H9 (cell line): ENCODE results near the gene ADARB2. TPM values are rescaled to one million over a fixed set of nuclear protein-coding genes. Genes with fewer than 3 reads are reported as not detected.

Experiments
- DNase-seq: peaks from one replicate; pipeline ENCODE4 v3.0.0-alpha.2; 2017
- H2AFZ ChIP-seq: one replicate; pipeline ENCODE4 v1.6.1; 2013; ENCODE audit warnings: mild to moderate bottlenecking, low read length, control low read depth, moderate library complexity
- H2AK5ac ChIP-seq: 2 replicates; pipeline ENCODE4 v1.6.1; 2013; ENCODE audit warnings: low read length, control low read depth, mixed read lengths; ENCODE audit not compliant: insufficient read length
- H2BK120ac ChIP-seq: one replicate; pipeline ENCODE4 v1.6.1; 2013; ENCODE audit warnings: low read depth, mild to moderate bottlenecking, low read length, control low read depth, inconsistent platforms; ENCODE audit not compliant: poor library complexity, severe bottlenecking
- H2BK12ac ChIP-seq: 2 replicates; pipeline ENCODE4 v1.6.1; 2013; ENCODE audit warnings: low read length, control low read depth, mixed read lengths, low read depth; ENCODE audit not compliant: insufficient read length
- H2BK15ac ChIP-seq: 2 replicates; pipeline ENCODE4 v1.6.1; 2013; ENCODE audit warnings: low read depth, low read length, control low read depth
- H2BK20ac ChIP-seq: one replicate; pipeline ENCODE4 v1.6.1; 2013; ENCODE audit warnings: low read depth, mild to moderate bottlenecking, low read length, control low read depth, inconsistent platforms; ENCODE audit not compliant: poor library complexity, severe bottlenecking
- H2BK5ac ChIP-seq: 2 replicates; pipeline ENCODE4 v1.6.1; 2013; ENCODE audit warnings: low read length, control low read depth, mixed read lengths; ENCODE audit not compliant: insufficient read length
- H3K14ac ChIP-seq: 2 replicates; pipeline ENCODE4 v1.6.1; 2013; ENCODE audit warnings: low read length, control low read depth; ENCODE audit not compliant: insufficient read depth
- H3K18ac ChIP-seq: 2 replicates; pipeline ENCODE4 v1.6.1; 2013; ENCODE audit warnings: low read depth, mild to moderate bottlenecking, mixed read lengths, low read length, control low read depth; ENCODE audit not compliant: insufficient read length
- H3K23ac ChIP-seq: 2 replicates; pipeline ENCODE4 v1.6.1; 2013; ENCODE audit warnings: low read length, control low read depth, mixed read lengths, low read depth; ENCODE audit not compliant: insufficient read length
- H3K23me2 ChIP-seq: 2 replicates; pipeline ENCODE4 v1.6.1; 2013; ENCODE audit warnings: low read depth, mild to moderate bottlenecking, mixed read lengths, low read length, control low read depth; ENCODE audit not compliant: insufficient read length, poor library complexity, severe bottlenecking
- H3K27ac ChIP-seq: 2 replicates; pipeline ENCODE4 v1.5.1; 2013; ENCODE audit warnings: low read length, control low read depth, mixed read lengths, low read depth; ENCODE audit not compliant: insufficient read length
- H3K27me3 ChIP-seq: 2 replicates; pipeline ENCODE4 v1.6.1; 2013; ENCODE audit warnings: low read length, control low read depth, inconsistent platforms; ENCODE audit not compliant: insufficient read depth
- H3K4ac ChIP-seq: 2 replicates; pipeline ENCODE4 v1.6.1; 2013; ENCODE audit warnings: low read depth, mild to moderate bottlenecking, control low read depth, inconsistent platforms, low read length, moderate library complexity
- H3K4me1 ChIP-seq: 2 replicates; pipeline ENCODE4 v1.6.1; 2013; ENCODE audit warnings: low read length, control low read depth, inconsistent platforms; ENCODE audit not compliant: insufficient read depth
- H3K4me2 ChIP-seq: 2 replicates; pipeline ENCODE4 v1.6.1; 2013; ENCODE audit warnings: low read length, control low read depth, mixed read lengths; ENCODE audit not compliant: insufficient read length, insufficient read depth
- H3K56ac ChIP-seq: 2 replicates; pipeline ENCODE4 v1.6.1; 2013; ENCODE audit warnings: low read depth, mild to moderate bottlenecking, mixed read lengths, low read length, control low read depth; ENCODE audit not compliant: insufficient read length
- H3K79me1 ChIP-seq: 2 replicates; pipeline ENCODE4 v1.6.1; 2013; ENCODE audit warnings: low read depth, mild to moderate bottlenecking, moderate library complexity, low read length, control low read depth, inconsistent platforms; ENCODE audit not compliant: insufficient read depth, poor library complexity, severe bottlenecking
- H3K79me2 ChIP-seq: 2 replicates; pipeline ENCODE4 v1.6.1; 2013; ENCODE audit warnings: low read length, control low read depth, inconsistent platforms; ENCODE audit not compliant: insufficient read depth
- H3K9ac ChIP-seq: 2 replicates; pipeline ENCODE4 v1.6.1; 2013; ENCODE audit warnings: low read length, control low read depth, mixed read lengths; ENCODE audit not compliant: insufficient read length; ENCODE audit errors: extremely low read depth
- H3K9me3 ChIP-seq: one replicate; pipeline ENCODE4 v1.6.1; 2013; ENCODE audit warnings: low read depth, low read length, inconsistent platforms; ENCODE audit not compliant: control insufficient read depth
- H3T11ph ChIP-seq: one replicate; pipeline ENCODE4 v1.6.1; 2013; ENCODE audit warnings: mild to moderate bottlenecking, low read length, control low read depth, inconsistent platforms
- H4K20me1 ChIP-seq: one replicate; pipeline ENCODE4 v1.6.1; 2013; ENCODE audit not compliant: control insufficient read depth, insufficient read length, insufficient read depth
- H4K5ac ChIP-seq: 2 replicates; pipeline ENCODE4 v1.6.1; 2013; ENCODE audit warnings: low read depth, mild to moderate bottlenecking, mixed read lengths, low read length, control low read depth; ENCODE audit not compliant: insufficient read length
- H4K8ac ChIP-seq: replicated peaks from 2 replicates; pipeline ENCODE4 v1.6.1; 2013; ENCODE audit warnings: low read length, control low read depth, mixed read lengths, low read depth; ENCODE audit not compliant: insufficient read length
- H4K91ac ChIP-seq: 2 replicates; pipeline ENCODE4 v1.6.1; 2013; ENCODE audit warnings: low read depth, mild to moderate bottlenecking, moderate library complexity, mixed read lengths, low read length, control low read depth; ENCODE audit not compliant: insufficient read length
- H3K27ac Mint-ChIP-seq, 3 experiments: 2 replicates in 2 of 3; 3 replicates in 1 of 3; pipeline ENCODE4 v1.8.0; 2020 to 2021; ENCODE audit warnings: mixed read lengths in 3 of 3, mild to moderate bottlenecking in 1 of 3, moderate library complexity in 1 of 3
- H3K27me3 Mint-ChIP-seq: 2 replicates; pipeline ENCODE4 v1.8.0; 2021; ENCODE audit warnings: low read depth, mild to moderate bottlenecking, moderate library complexity, mixed read lengths
- H3K36me3 Mint-ChIP-seq, 3 experiments: 2 replicates in 2 of 3; 3 replicates in 1 of 3; pipeline ENCODE4 v1.8.0; 2020 to 2021; ENCODE audit warnings: low read depth in 3 of 3, mixed read lengths in 3 of 3; ENCODE audit not compliant: insufficient read depth in 1 of 3
- H3K4me1 Mint-ChIP-seq, 2 experiments: 2 replicates each; pipeline ENCODE4 v1.8.0; 2020; ENCODE audit warnings: mixed read lengths in 2 of 2
- H3K4me3 Mint-ChIP-seq, 2 experiments: 2 replicates in 1 of 2; 3 replicates in 1 of 2; pipeline ENCODE4 v1.8.0; 2020 to 2021; ENCODE audit warnings: mild to moderate bottlenecking in 2 of 2, mixed read lengths in 2 of 2, moderate library complexity in 1 of 2
- H3K9me3 Mint-ChIP-seq, 2 experiments: 2 replicates in 1 of 2; 3 replicates in 1 of 2; pipeline ENCODE4 v1.8.0; 2020; ENCODE audit warnings: mild to moderate bottlenecking in 2 of 2, mixed read lengths in 2 of 2, moderate library complexity in 1 of 2
- WGBS: extraction: QIAGEN DNeasy Blood & Tissue Kit; methylation state at CpG from one replicate; pipeline ENCODE4 v1.1.7; 2013; ENCODE audit warnings: missing lambda C conversion rate, low lambda C conversion rate, mixed read lengths; ENCODE audit not compliant: insufficient read length; ENCODE audit errors: extremely low coverage; 5-methylcytosine and 5-hydroxymethylcytosine counted together
- total RNA-seq: library from RNA; stranded (reverse); gene quantifications from 2 replicates; pipeline ENCODE4 v1.2.1, GENCODE V29; 2021
- TF ChIP-seq, protein P1 (sequence below): fragments of 200-600 bp; sonication (generic); conservative IDR thresholded peaks from 3 replicates; pipeline ENCODE4 v1.8.0; 2021; ENCODE audit warnings: antibody characterized with exemption, mild to moderate bottlenecking

ADARB2 gene
- total RNA-seq, 1 experiment from 2014 or later = 0.87 TPM

DNA sequence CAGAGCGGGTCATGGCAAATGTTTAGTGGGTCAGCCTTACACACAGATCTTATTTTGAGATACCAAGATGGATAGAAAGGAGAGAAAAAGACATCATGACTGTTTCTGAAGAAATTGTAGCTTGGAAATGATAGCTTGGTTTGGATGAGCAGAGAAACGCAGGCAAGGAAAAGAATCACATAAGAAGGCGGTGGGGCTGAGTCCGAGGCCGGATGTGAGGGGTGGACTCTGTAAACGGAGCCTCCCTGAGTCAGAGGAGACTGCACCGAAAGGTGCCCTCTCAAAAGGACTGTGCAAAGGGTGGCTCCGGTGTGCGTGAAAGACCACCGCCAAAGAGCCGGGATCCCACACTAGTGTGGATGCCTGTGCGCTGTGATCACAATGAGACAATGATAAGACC lies 53.7 kb downstream of the ADARB2 start:
- no peaks in the 10 kb centered on the region; the same call in 1 of the 2 replicates for H3K27me3 Mint-ChIP-seq
- H2AK5ac ChIP-seq = no peak overlapping the region
- no peak overlapping the region for H2BK12ac ChIP-seq
- no peaks in the 10 kb centered on the region; a peak in 2 of 7 replicates for H3K36me3 Mint-ChIP-seq
- no peaks in the 10 kb centered on the region for H3K79me1 ChIP-seq
- H2BK120ac ChIP-seq = no peak overlapping the region
- no peaks in the 10 kb centered on the region; the same call in 1 of the 2 replicates for H3K4me1 ChIP-seq
- H3K18ac ChIP-seq = no peak overlapping the region
- H3K9me3 Mint-ChIP-seq = peaks cover 2% of the 10 kb centered on the region in 2 experiments; a peak in 4 of 5 replicates
- H3K4ac ChIP-seq = no peak overlapping the region
- H2BK20ac ChIP-seq = no peak overlapping the region
- no peak overlapping the region for H4K91ac ChIP-seq
- H3K14ac ChIP-seq = no peak overlapping the region
- no peak overlapping the region for H3K4me2 ChIP-seq
- H3K23me2 ChIP-seq = no peaks in the 10 kb centered on the region
- no peak overlapping the region for H2BK15ac ChIP-seq
- no peak overlapping the region for H3K9ac ChIP-seq
- WGBS = no CpG with 5 or more reads among the region's 12 CpGs
- DNase-seq = no peak
- no peak overlapping the region for H2AFZ ChIP-seq
- H4K5ac ChIP-seq = no peak overlapping the region
- H3K79me2 ChIP-seq = no peaks in the 10 kb centered on the region
- TF ChIP-seq, protein P1, sequence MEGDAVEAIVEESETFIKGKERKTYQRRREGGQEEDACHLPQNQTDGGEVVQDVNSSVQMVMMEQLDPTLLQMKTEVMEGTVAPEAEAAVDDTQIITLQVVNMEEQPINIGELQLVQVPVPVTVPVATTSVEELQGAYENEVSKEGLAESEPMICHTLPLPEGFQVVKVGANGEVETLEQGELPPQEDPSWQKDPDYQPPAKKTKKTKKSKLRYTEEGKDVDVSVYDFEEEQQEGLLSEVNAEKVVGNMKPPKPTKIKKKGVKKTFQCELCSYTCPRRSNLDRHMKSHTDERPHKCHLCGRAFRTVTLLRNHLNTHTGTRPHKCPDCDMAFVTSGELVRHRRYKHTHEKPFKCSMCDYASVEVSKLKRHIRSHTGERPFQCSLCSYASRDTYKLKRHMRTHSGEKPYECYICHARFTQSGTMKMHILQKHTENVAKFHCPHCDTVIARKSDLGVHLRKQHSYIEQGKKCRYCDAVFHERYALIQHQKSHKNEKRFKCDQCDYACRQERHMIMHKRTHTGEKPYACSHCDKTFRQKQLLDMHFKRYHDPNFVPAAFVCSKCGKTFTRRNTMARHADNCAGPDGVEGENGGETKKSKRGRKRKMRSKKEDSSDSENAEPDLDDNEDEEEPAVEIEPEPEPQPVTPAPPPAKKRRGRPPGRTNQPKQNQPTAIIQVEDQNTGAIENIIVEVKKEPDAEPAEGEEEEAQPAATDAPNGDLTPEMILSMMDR = no peak
- no peaks in the 10 kb centered on the region for H4K20me1 ChIP-seq
- H3K27ac ChIP-seq = no peak overlapping the region
- no peaks in the 10 kb centered on the region for H3K9me3 ChIP-seq
- H3K23ac ChIP-seq = no peak overlapping the region
- no peak overlapping the region for H4K8ac ChIP-seq
- H3K4me1 Mint-ChIP-seq = peaks cover 10 to 13% of the 10 kb centered on the region in 2 experiments
- H3K27me3 ChIP-seq = no peaks in the 10 kb centered on the region
- no peak overlapping the region for H3T11ph ChIP-seq
- no peak overlapping the region for H3K4me3 Mint-ChIP-seq
- H3K56ac ChIP-seq = no peak overlapping the region
- H2BK5ac ChIP-seq = no peak overlapping the region
- no peak overlapping the region for H3K27ac Mint-ChIP-seq
